Natural killer cell (primary cell): Measurements from ENCODE around the gene EPAS1. TPM values are rescaled to one million over a fixed set of nuclear protein-coding genes. Genes with fewer than 3 reads are reported as not detected.

Experiments used
- ATAC-seq, 3 donors: fragments of 150-1000 bp in 2 of 3; fragments of 200-7000 bp in 1 of 3; cut with Tn5 transposase; 1 replicate in 1 of 3; 2 replicates in 2 of 3; pipeline ENCODE4 v1.10.0; 2021; ENCODE audit warnings: mild to moderate bottlenecking in 2 of 3, moderate library complexity in 2 of 3
- DNase-seq, 2 donors: peaks; one replicate each; pipeline versions ENCODE4 v3.0.0 to v3.0.0-alpha.2; 2013 to 2021; ENCODE audit warnings: mixed read lengths in 1 of 2
- H3K27ac ChIP-seq: one replicate; pipeline ENCODE4 v1.5.1; 2013; ENCODE audit warnings: mild to moderate bottlenecking, low read length
- H3K27me3 ChIP-seq: one replicate; pipeline ENCODE4 v1.6.1; 2013; ENCODE audit warnings: low read length; ENCODE audit not compliant: control insufficient read depth, insufficient read depth
- H3K36me3 ChIP-seq: one replicate; pipeline ENCODE4 v1.6.1; 2013; ENCODE audit warnings: low read length; ENCODE audit not compliant: control insufficient read depth, insufficient read depth
- H3K4me1 ChIP-seq: one replicate; pipeline ENCODE4 v1.6.1; 2013; ENCODE audit warnings: low read length; ENCODE audit not compliant: control insufficient read depth, insufficient read depth
- H3K4me3 ChIP-seq: one replicate; pipeline ENCODE4 v1.5.1; 2013; ENCODE audit warnings: low read length
- H3K9me3 ChIP-seq: one replicate; pipeline ENCODE4 v1.6.1; 2013; ENCODE audit warnings: low read length; ENCODE audit not compliant: control insufficient read depth, insufficient read depth
- H3K27ac Mint-ChIP-seq, 2 donors: one replicate each; pipeline ENCODE4 v1.8.0; 2022; ENCODE audit warnings: mild to moderate bottlenecking in 2 of 2, mixed read lengths in 2 of 2, moderate library complexity in 1 of 2
- H3K27me3 Mint-ChIP-seq, 2 donors: one replicate each; pipeline ENCODE4 v1.8.0; 2022; ENCODE audit warnings: low read depth in 2 of 2, mixed read lengths in 2 of 2
- H3K36me3 Mint-ChIP-seq: one replicate; pipeline ENCODE4 v1.8.0; 2022; ENCODE audit warnings: mixed read lengths
- H3K4me1 Mint-ChIP-seq, 2 donors: one replicate each; pipeline ENCODE4 v1.8.0; 2022; ENCODE audit warnings: mixed read lengths in 2 of 2
- H3K4me3 Mint-ChIP-seq: one replicate; pipeline ENCODE4 v1.8.0; 2022; ENCODE audit warnings: mild to moderate bottlenecking, moderate library complexity, mixed read lengths
- H3K9me3 Mint-ChIP-seq, 2 donors: one replicate each; pipeline ENCODE4 v1.8.0; 2022; ENCODE audit warnings: mixed read lengths in 2 of 2
- WGBS: methylation state at CpG from one replicate; pipeline ENCODE4 v1.1.7; 2013; ENCODE audit warnings: missing lambda C conversion rate; ENCODE audit not compliant: insufficient coverage; 5-methylcytosine and 5-hydroxymethylcytosine counted together
- intact Hi-C: fragments of 100-400 bp; cut with micrococcal nuclease; formaldehyde crosslinking; loops from one replicate; pipeline ENCODE4 v1.14.2; 2022
- total RNA-seq, 4 donors: library from RNA; stranded (reverse); fragments of 120-200 nt in 1 of 4; gene quantifications; one replicate each; pipeline versions ENCODE4 v1.2.3 to v1.2.4, GENCODE V29; 2013 to 2022
- TF ChIP-seq, protein P1 (sequence below): fragments of 200-600 bp; IDR thresholded peaks from one replicate; pipeline ENCODE4 v1.8.0; 2022; ENCODE audit warnings: antibody characterized with exemption

The EPAS1 gene
- total RNA-seq, 3 donors from 2014 or later (not counting 1 experiment from before 2014, with no cell fraction given) = 2.1 to 61.4 (median 3.6) TPM

DNA sequence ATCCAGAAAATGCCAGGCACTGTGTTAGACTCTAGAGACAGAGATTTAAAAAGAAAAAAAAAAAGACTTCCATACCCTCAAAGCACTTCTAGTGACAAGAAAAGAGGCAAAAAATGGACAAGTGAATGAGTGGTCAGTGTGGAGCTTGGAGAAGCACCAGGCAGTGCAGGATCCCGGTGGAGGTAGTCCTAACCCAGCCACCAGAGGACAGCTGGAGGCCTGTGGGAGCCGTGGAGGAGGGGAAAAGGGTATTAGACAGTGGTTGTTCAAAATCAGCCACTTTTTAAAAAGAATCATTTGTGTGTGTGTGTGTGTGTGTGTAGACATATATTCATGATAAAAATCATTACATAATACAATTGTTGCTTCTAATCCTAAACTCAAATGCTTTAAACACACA lies 32.8 kb upstream of the EPAS1 start:
- no peaks in the 10 kb centered on the region for H3K27me3 ChIP-seq
- WGBS = 80% methylated on average over 2 of the region's 2 CpGs
- peaks cover 4 to 7% of the 10 kb centered on the region in 2 donors for H3K27me3 Mint-ChIP-seq
- TF ChIP-seq, protein P1, sequence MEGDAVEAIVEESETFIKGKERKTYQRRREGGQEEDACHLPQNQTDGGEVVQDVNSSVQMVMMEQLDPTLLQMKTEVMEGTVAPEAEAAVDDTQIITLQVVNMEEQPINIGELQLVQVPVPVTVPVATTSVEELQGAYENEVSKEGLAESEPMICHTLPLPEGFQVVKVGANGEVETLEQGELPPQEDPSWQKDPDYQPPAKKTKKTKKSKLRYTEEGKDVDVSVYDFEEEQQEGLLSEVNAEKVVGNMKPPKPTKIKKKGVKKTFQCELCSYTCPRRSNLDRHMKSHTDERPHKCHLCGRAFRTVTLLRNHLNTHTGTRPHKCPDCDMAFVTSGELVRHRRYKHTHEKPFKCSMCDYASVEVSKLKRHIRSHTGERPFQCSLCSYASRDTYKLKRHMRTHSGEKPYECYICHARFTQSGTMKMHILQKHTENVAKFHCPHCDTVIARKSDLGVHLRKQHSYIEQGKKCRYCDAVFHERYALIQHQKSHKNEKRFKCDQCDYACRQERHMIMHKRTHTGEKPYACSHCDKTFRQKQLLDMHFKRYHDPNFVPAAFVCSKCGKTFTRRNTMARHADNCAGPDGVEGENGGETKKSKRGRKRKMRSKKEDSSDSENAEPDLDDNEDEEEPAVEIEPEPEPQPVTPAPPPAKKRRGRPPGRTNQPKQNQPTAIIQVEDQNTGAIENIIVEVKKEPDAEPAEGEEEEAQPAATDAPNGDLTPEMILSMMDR = no peak
- H3K27ac Mint-ChIP-seq = no peak overlapping the region
- peaks cover 1 to 2% of the 10 kb centered on the region in 2 donors for H3K4me1 Mint-ChIP-seq
- H3K9me3 Mint-ChIP-seq = no peaks in the 10 kb centered on the region
- no peak for DNase-seq
- H3K9me3 ChIP-seq = no peaks in the 10 kb centered on the region
- H3K4me3 ChIP-seq = no peak overlapping the region
- no peaks in the 10 kb centered on the region for H3K36me3 Mint-ChIP-seq
- H3K36me3 ChIP-seq = no peaks in the 10 kb centered on the region
- ATAC-seq = no peak
- H3K4me3 Mint-ChIP-seq = no peak overlapping the region
- H3K4me1 ChIP-seq = peaks cover 2% of the 10 kb centered on the region
- intact Hi-C loops = no loop called here
- H3K27ac ChIP-seq = no peak overlapping the region

DNA sequence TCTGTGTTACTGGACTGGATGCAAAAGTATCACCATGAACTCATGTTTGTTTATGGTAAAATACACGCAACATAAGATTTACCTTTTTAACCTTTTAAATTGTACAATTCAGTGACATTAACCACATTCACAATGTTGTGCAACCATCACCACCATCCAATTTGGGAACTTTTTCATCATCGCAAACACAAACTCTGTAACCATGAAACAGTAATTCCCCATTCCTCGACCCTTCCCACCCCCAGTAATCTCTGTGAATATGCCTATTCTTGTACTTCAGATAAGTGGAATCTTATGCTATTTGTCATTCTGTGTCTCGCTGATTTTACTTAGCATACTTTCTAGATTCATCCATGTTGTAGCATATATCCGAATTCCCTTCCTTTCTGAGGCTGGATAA lies 31.1 kb upstream of the EPAS1 start:
- no peak overlapping the region for H3K27ac ChIP-seq
- Mint-ChIP-seq H3K27me3 (peaks cover 4 to 7% of the 10 kb centered on the region in 2 donors), H3K36me3 (no peaks in the 10 kb centered on the region), H3K27ac (no peak overlapping the region), H3K4me1 (no peaks in the 10 kb centered on the region), H3K4me3 (no peak overlapping the region), H3K9me3 (no peaks in the 10 kb centered on the region)
- no peaks in the 10 kb centered on the region for H3K27me3 ChIP-seq
- no peaks in the 10 kb centered on the region for H3K9me3 ChIP-seq
- DNase-seq (no peak), ATAC-seq (no peak)
- TF ChIP-seq, protein P1 = no peak
- H3K4me1 ChIP-seq = no peaks in the 10 kb centered on the region
- intact Hi-C loops = no loop called here
- WGBS = 89% methylated on average over 4 of the region's 5 CpGs
- no peak overlapping the region for H3K4me3 ChIP-seq
- no peaks in the 10 kb centered on the region for H3K36me3 ChIP-seq

DNA sequence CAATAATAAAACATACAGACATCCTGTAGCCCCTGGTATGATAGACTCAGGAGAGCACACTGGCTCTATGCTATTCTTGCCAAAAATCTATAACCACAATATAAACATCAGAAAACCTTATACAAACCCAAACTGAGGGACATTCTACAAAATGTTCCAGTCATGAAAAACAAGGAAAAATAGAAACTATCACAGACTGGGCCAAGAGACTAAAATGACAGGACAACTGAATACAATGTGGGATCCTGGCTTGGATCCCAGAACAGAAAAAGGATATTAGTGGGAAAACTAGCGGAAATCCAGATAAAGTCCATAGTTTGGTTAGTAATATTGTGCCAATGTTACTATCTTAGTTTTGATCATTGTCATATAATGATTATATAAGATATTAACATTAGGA lies 29.6 kb upstream of the EPAS1 start:
- H3K4me3 Mint-ChIP-seq = no peak overlapping the region
- H3K27ac Mint-ChIP-seq = no peak overlapping the region
- H3K27me3 Mint-ChIP-seq = peaks cover 4 to 12% of the 10 kb centered on the region in 2 donors
- Histone ChIP-seq H3K9me3 (no peaks in the 10 kb centered on the region), H3K27ac (no peak overlapping the region), H3K4me3 (no peak overlapping the region), H3K36me3 (no peaks in the 10 kb centered on the region), H3K27me3 (no peaks in the 10 kb centered on the region), H3K4me1 (no peaks in the 10 kb centered on the region)
- H3K9me3 Mint-ChIP-seq = no peaks in the 10 kb centered on the region
- TF ChIP-seq, protein P1 = no peak
- 100% methylated on average over 1 of the region's 1 CpG for WGBS
- intact Hi-C loops = no loop called here
- H3K4me1 Mint-ChIP-seq = no peaks in the 10 kb centered on the region
- ATAC-seq (no peak), DNase-seq (no peak)
- H3K36me3 Mint-ChIP-seq = no peaks in the 10 kb centered on the region

DNA sequence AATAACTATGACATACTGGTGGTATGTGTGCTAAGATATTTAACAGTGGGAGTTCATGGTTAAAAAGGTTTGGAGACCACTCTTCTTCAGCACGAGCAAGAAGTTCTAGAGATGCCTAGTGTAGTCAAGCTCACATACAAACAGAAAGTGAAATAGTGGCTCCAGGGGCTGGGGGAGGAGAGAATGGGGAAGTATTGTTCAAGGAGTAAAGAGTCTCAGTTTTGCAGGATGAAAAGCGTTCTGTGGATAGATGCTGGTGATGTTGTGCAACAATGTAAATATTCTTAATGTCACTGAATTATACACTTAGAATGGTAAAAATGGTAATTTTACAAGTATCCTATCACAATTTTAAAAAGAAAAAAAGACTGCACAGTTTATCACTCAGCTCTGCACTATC lies 29.0 kb upstream of the EPAS1 start:
- 7% methylated on average over 1 of the region's 2 CpGs for WGBS
- Mint-ChIP-seq H3K4me3 (no peak overlapping the region), H3K9me3 (no peaks in the 10 kb centered on the region), H3K27ac (no peak overlapping the region), H3K4me1 (no peaks in the 10 kb centered on the region), H3K36me3 (no peaks in the 10 kb centered on the region), H3K27me3 (peaks cover 3 to 12% of the 10 kb centered on the region in 2 donors)
- TF ChIP-seq, protein P1 = no peak
- Histone ChIP-seq H3K9me3 (no peaks in the 10 kb centered on the region), H3K27me3 (no peaks in the 10 kb centered on the region), H3K4me3 (no peak overlapping the region), H3K27ac (no peak overlapping the region), H3K36me3 (no peaks in the 10 kb centered on the region), H3K4me1 (no peaks in the 10 kb centered on the region)
- peak in 1 of 3 donors; percentile 52 for ATAC-seq
- intact Hi-C loops = no loop called here
- no peak for DNase-seq
